NCI-H526 treated with DMSO at 0.1 percent for 48 hours (cell line): ENCODE measurements around the gene TREX2.
A peak's percentile ranks its signal among the peaks of the same experiment; 100 is the strongest.

ENCODE experiments used
- DNase-seq: peaks from one replicate; lab custom pipeline; 2025; lab: John Stamatoyannopoulos, UW

TREX2 gene

DNA sequence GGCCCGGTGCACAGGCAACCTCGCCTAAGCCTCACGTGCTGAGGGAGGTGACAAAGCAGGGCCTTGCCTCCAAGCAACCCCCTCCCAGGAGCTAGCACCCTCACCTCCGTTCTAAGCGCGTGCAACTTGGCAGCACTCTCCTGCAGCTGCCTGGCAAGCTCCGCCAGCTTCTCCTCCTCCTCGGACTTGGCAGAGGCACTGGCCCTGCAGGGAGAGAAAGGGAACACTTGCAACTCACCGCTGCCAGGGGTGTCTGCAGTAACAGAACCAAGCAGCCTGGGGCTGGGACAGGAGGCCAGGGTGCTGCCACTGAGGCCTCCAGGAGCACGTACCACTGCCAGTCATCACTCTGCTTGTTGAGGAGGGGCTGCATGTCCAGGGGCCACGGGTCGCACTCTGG, 10.3 kb upstream of the TREX2 start:
- no peak for DNase-seq

DNA sequence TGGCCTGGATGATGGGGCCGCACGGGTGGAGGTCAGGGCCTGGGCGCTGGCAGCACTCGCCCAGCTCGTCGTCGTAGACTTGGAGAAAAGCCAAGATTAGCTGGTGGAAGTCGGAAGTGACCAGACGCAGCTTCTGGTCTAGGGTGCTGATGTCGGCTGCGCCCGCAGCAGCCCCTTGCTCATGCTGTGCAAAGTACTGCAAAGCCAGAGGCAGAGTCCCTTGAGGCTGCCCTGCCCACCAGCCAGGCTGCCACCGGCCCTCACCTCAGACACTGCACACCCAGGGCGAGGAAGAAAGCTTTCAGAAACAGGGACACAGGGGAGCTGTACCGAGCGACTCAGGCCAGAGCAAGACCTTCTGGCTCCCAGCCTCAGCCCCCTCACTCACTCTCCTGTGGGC, 9.7 kb upstream of the TREX2 start:
- no peak for DNase-seq

GRCh38 chrX:153454901-153455550, 9.2 kb upstream of the TREX2 start:
- DNase-seq: no peak

- no peak for DNase-seq
Observed at GRCh38 chrX:153450949-153451277, 5.1 kb upstream of the TREX2 start.

DNA sequence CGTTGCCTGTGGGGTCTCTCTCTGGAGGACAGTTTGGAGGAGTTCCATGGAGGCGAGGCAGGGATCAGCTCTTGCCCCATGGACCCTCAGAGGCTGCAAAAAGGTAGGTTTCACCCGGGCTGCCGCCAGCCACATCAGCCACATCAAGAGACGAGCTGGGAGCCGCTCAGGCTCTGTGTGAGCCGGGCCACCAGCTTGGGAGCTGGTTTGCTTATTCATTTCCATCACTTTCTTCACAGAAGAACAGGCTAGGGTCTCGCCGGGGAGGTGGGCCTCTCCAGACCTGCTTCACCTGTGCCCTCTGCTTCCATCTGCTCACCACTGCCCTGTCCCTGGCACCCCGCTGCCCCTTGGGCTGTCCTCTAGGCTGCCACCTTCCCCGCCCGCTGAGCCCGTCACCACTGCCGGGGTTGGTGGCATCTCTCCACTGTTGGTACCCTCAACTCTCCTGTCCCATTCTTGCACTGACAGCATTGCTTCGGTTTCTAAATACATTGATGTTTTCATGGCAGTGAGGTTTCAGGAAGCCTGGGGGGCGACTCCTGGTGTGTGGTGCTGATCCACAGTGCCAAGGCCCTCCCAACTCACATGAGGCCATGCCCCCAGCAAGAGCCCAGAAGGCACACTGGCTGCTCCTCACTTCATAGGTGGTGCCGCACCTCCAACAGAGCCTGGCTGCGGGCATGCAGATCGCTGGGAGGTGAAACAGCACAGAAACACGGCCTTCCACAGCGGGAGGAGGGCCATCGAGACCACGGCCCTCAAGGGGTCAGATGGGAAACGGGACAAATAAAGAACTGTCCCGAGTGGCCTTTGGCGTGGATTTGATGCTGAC, 4.5 kb upstream of the TREX2 start:
- DNase-seq: no peak

DNA sequence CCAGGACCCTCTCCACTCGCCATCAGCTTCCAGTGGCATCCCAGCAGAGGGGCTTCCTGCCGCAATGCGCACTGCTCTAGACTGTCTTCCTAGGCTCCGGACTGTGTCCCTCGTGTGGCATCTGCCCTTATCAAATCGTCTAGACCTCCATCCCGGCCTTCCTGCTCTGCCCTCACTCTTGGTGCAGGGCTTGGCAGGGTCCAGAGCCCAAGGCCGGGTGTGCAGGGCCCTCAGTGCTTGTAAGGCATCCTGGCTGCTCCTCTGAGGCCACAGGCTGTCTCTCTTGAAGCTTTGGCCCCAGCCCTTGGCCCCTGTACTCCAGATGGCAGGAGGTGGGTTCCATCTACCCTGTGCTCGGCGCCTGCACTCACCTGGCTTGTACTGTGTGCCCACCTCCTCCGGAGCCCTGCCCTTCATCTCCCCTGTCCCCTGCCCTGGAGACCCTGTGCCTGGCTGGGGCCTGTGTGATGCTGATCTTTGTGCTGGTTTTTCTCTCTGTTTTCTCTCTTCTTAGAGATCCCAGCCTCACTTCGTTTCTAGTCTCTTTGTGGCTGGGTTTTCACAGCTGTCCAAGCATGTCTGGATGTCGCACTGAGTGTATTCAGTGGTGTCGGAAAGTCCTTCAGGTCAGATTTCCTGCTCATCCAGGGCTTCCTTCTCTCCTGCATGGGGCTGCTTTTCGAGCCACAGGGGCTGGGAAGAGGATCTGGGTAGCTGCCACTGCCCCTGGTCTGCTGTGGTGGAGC, 3.7 kb upstream of the TREX2 start:
- DNase-seq: no peak

- no peak for DNase-seq
Observed at GRCh38 chrX:153448556-153449367, 2.9 kb upstream of the TREX2 start.

DNA sequence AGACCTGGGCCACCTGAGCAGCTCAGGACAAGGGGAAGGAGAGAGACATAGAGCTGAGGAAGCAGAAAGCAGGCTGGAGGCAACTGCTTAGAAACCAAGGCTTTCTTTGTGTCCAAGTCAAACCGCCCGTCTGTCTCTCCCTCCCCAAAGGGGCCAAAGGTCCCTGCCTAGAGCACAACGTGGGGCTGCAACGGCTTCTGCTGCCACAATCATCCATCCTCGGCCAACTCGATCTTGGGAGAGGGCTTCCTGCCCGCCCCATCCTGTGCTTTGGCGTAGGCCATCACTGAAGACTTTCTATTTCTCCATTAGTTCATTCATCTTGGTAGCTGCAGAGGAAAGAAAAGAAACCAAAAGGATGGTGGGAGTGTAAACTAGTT, 1.7 kb upstream of the TREX2 start:
- no peak for DNase-seq

- no peak for DNase-seq
Observed at GRCh38 chrX:153446950-153447580, 1.2 kb upstream of the TREX2 start.

- DNase-seq: no peak
Observed at GRCh38 chrX:153446636-153446936, 730 bp upstream of the TREX2 start.

DNA sequence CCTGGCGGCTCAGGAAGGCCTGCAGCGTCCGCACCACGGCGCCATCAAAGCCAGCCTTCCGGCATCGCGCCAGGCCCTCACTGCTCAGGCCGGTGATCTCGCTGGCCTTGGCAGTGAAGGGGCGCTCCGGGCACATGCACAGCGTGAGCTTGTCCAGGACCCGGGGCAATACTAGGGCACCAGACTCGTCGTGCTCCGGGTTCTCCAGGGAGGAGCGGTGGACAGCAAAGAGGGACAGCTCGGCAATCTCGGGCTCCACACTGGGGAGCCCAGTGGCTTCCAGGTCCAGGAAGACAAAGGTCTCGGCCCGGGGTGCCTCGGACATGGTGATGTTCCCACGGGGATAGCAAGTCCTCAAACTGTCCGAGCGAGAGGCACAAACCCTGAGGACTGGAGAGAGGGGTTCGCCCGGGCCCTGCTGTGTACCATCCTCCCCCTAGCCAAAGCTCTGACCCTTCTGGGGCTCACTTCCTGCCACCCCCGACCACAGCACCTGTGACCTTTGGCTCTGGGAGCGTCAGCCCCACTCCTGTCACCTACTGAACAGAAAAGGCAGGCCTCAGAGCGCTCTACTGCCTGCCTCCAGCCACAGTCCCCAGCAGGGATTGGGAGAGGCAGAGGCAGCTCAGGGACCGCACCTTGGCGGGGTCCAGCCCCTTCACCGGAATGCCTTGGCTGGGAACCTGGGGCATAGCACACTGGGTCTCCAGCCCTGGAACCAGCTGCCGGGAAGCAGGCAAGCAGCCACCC, 575 bp downstream of the TREX2 start:
- DNase-seq: no peak

- no peak for DNase-seq
Observed at GRCh38 chrX:153444333-153445011, 1.4 kb downstream of the TREX2 start.

DNA sequence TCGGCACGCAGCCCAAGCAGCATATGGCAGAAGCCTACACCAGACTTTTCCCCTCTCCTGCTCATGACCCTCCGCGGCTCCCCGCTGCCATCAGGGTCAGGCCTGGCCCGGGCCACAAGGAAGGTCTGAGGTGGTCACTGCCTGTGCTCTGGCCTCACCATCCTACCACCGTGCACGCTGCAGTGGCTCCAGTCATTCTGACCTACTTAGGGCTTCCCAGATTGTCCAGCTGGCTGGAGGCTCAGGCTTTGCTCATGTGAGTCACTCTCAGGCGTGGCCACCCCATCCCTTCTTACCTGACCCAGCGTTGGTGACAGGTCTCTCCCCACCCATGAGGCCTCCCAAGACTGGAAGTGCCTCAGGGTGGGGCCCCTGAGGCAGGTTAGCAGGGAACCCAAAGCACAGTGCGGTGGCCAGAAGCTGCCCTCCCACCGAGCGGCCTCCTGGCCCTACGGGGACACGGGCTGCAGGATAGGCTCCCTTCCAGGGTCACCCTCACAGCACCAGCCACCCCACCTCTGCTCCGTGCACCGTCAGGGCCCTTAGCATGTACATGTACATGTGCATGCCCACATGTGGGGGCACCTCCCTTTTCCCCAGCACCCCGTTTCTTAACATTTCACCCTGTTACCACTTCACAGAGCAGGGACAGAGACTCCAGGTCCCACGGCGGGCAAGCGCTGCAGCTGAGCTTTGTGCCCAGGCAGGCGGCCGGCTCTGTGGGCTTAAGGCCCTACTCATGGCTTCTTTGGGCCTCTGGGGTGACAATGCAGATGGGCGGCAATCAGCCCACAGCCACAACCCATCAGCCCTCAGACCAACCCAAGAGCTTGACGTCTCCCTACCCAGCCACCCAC, 2.2 kb downstream of the TREX2 start:
- no peak for DNase-seq

- no peak for DNase-seq
Observed at GRCh38 chrX:153442463-153442862, 3.4 kb downstream of the TREX2 start.

- DNase-seq: no peak
Observed at GRCh38 chrX:153441981-153442380, 3.9 kb downstream of the TREX2 start.

- DNase-seq: no peak
Observed at GRCh38 chrX:153441296-153441695, 4.6 kb downstream of the TREX2 start.

GRCh38 chrX:153440556-153441135, 5.2 kb downstream of the TREX2 start:
- no peak for DNase-seq

- DNase-seq: no peak
Observed at GRCh38 chrX:153439977-153440376, 5.9 kb downstream of the TREX2 start.

DNA sequence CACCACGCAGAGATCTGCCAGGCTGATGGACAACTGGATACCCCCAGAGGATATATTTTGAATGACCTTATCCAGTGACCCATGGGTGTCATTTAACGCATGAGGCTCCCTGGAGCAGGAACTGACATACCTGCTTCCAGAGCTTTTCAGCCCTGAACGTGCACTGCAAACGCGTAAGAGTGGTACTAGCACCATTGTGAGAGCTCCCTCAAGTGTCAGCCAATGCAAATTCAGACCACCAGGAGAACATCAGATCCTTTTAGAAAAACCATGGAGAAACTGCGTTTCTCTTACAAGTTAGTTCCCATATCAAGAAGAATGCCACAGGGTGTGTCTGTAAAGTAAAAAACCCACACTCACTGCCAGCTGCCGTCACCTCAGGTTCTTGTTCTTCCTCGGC, 7.3 kb downstream of the TREX2 start:
- peak; percentile 15 for DNase-seq
